Stimulated activated CD8-positive, alpha-beta memory T cell treated with anti-CD3 and anti-CD28 coated beads, Interleukin-4, amount 100 ng/mL, for 24 hours (primary cell): ENCODE data around the gene EAF1.
"Not testable (repeated sequence)": the region's sequence is repeated elsewhere in the genome, so short reads cannot be mapped to it uniquely, and the experiment has no call there.

Experiments used
- DNase-seq: peaks from one replicate; pipeline ENCODE4 v3.0.0-alpha.2; 2020; ENCODE audit warnings: low read depth

EAF1 gene

GRCh38 chr3:15479400-15480224 is 52.2 kb downstream of the EAF1 start:
- no peak for DNase-seq

GRCh38 chr3:15484551-15484950 is 57.2 kb downstream of the EAF1 start:
- not testable (repeated sequence) for DNase-seq

GRCh38 chr3:15486020-15486419 is 58.6 kb downstream of the EAF1 start:
- DNase-seq: no peak

- DNase-seq: no peak
Observed at GRCh38 chr3:15486979-15487378, 59.6 kb downstream of the EAF1 start.

- DNase-seq: no peak
Observed at GRCh38 chr3:15488002-15488401, 60.6 kb downstream of the EAF1 start.

GRCh38 chr3:15490158-15490557 is 62.8 kb downstream of the EAF1 start:
- DNase-seq: no peak

GRCh38 chr3:15491143-15491542 is 63.7 kb downstream of the EAF1 start:
- DNase-seq: no peak
